ENCODE measurements around the gene SLIT3.

GRCh38 chr5:168827636-168828035 lies 473.3 kb downstream of the SLIT3 start:
- TF ChIP-seq CTCF (conservative IDR thresholded peaks at IDR 0.05; ENCODE audit: low read length): no peak
- no peak for TF ChIP-seq EZH2phosphoT487 (IDR thresholded peaks at IDR 0.05; ENCODE audit: borderline replicate concordance)

Data from Loucy (cell line).